Panc1 (cell line): ENCODE results near the gene SDK1. TPM values are rescaled to one million over a fixed set of nuclear protein-coding genes. Genes with fewer than 3 reads are reported as not detected.
A peak's percentile ranks its signal among the peaks of the same experiment; 100 is the strongest.

Experiments
- ATAC-seq: fragments of 200-7000 bp; cut with Tn5 transposase; 2 replicates; pipeline ENCODE4 v1.9.1; 2020; ENCODE audit warnings: mild to moderate bottlenecking, moderate library complexity
- BruUV-seq: library from RNA; stranded (reverse); fragments of 400-500 nt; replicated peaks from 2 replicates; lab custom pipeline; 2021; lab: Mats Ljungman, UMichigan
- CTCF ChIA-PET: fragments of 300-600 bp; sonication (Branson Sonifier 250); formaldehyde crosslinking; loops from one replicate; lab custom pipeline; 2022; ENCODE audit warnings: antibody characterized with exemption; lab: Charles Lee
- POLR2A ChIA-PET: fragments of 300-600 bp; sonication (Branson Sonifier 250); formaldehyde crosslinking; loops from one replicate; lab custom pipeline; 2022; ENCODE audit warnings: antibody characterized with exemption; lab: Charles Lee
- DNase-seq: peaks from one replicate; pipeline ENCODE4 v3.0.0-alpha.2; 2010; ENCODE audit warnings: low read depth, low spot score
- H3K27ac ChIP-seq: 2 replicates; pipeline ENCODE4 v1.5.1; 2011; ENCODE audit warnings: mild to moderate bottlenecking, low read length, inconsistent platforms
- H3K27me3 ChIP-seq: fragments of 200-500 bp; sonication (Bioruptor generic); 2 replicates; pipeline ENCODE4 v1.6.0; 2014; ENCODE audit warnings: low read length, inconsistent platforms; ENCODE audit not compliant: control insufficient read depth, insufficient read depth
- H3K36me3 ChIP-seq: fragments of 200-500 bp; sonication (Bioruptor generic); 2 replicates; pipeline ENCODE4 v1.5.1; 2014; ENCODE audit warnings: inconsistent platforms, mild to moderate bottlenecking, low read length, moderate library complexity; ENCODE audit not compliant: control insufficient read depth, insufficient read depth
- H3K4me1 ChIP-seq: 2 replicates; pipeline ENCODE4 v1.5.1; 2011; ENCODE audit warnings: inconsistent platforms, mild to moderate bottlenecking, low read length, moderate library complexity; ENCODE audit not compliant: control insufficient read depth, insufficient read depth
- H3K4me3 ChIP-seq, 2 experiments: 2 replicates each; pipeline ENCODE4 v1.5.1; 2011 to 2012; ENCODE audit warnings: low read depth in 2 of 2, low read length in 2 of 2, mild to moderate bottlenecking in 2 of 2, inconsistent platforms in 1 of 2, moderate library complexity in 1 of 2
- H3K9me3 ChIP-seq: fragments of 200-500 bp; sonication (Bioruptor generic); 2 replicates; pipeline ENCODE4 v1.5.1; 2014; ENCODE audit warnings: low read depth, mild to moderate bottlenecking, inconsistent platforms, low read length, moderate library complexity; ENCODE audit not compliant: control insufficient read depth, insufficient read depth
- POLR2AphosphoS5 ChIP-seq: IDR thresholded peaks from 2 replicates; pipeline ENCODE4 v1.6.1; 2012; ENCODE audit warnings: mild to moderate bottlenecking, low read depth, low read length, moderate library complexity
- SIN3A ChIP-seq: IDR thresholded peaks from 2 replicates; pipeline ENCODE4 v1.6.1; 2012; ENCODE audit warnings: low read depth, mild to moderate bottlenecking, low read length, moderate library complexity, borderline replicate concordance; ENCODE audit not compliant: insufficient read depth
- TCF7L2 ChIP-seq: IDR thresholded peaks from 2 replicates; pipeline ENCODE4 v1.6.1; 2011; ENCODE audit warnings: mild to moderate bottlenecking, low read depth, low read length, inconsistent platforms
- in situ Hi-C: cut with HindIII; loops from 2 replicates; pipeline ENCODE4 v1.10.0; 2016; ENCODE audit warnings: low sequenced_read_pairs, low pct_unique_long_range_greater_than_20kb
- intact Hi-C: fragments of 100-400 bp; cut with micrococcal nuclease; formaldehyde crosslinking; loops from one replicate; pipeline ENCODE4 v1.10.0; 2022; ENCODE audit not compliant: unreplicated experiment
- total RNA-seq: library from RNA; stranded (reverse); gene quantifications from one replicate; pipeline ENCODE4 v1.2.1, GENCODE V29; 2021; ENCODE audit not compliant: unreplicated experiment
- TF ChIP-seq, protein P1 (sequence below): fragments of 450-650 bp; IDR thresholded peaks from 2 replicates; pipeline ENCODE4 v1.5.1; 2017; ENCODE audit warnings: mild to moderate bottlenecking
- TF ChIP-seq, protein P2 (sequence below), 2 experiments: IDR thresholded peaks; 2 replicates each; pipeline ENCODE4 v1.6.1; 2011 to 2012; ENCODE audit warnings: low read depth in 2 of 2, control low read depth in 1 of 2, low read length in 1 of 2, mild to moderate bottlenecking in 1 of 2, moderate library complexity in 1 of 2; ENCODE audit not compliant: insufficient read depth in 1 of 2

The SDK1 gene
- total RNA-seq, 1 experiment from 2014 or later = 47.4 TPM

DNA sequence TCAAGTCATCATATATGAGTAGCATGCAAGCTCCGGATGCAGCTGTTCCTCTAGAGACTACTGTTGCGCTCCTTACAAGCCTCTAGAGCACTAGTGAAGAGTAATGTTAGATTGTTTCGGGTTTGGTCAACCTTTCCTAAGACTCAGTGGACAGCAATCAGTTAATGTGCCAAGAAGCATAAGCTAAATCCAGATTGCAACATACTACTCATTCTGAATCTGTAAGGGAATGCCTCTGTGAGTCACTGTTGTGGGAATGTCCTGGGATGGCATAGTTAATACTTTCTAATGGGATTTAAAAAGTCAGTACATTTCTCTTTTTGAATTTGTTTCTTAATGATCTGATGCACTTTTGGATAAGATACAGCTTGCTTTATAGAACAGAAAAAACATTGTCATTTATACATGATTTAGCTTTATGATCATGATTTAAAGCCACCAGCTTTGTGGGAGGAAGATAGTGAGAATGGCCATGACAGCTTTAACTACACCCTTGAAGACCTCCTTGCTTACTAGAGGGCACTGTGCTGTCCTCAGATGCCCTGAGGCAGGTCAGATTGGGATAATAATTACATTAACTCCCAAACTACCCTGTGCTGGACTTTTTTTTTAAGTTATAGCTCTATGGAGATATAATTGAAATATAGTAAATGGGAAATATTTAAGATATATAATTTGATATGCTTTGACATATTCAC lies 138.4 kb downstream of the SDK1 start:
- Histone ChIP-seq H3K27ac (peak overlapping the region; percentile 78), H3K36me3 (no peaks in the 10 kb centered on the region), H3K27me3 (no peaks in the 10 kb centered on the region), H3K4me3 (no peak overlapping the region), H3K4me1 (peaks cover 40% of the 10 kb centered on the region), H3K9me3 (no peaks in the 10 kb centered on the region)
- BruUV-seq = no TSS peak
- in situ Hi-C loops (no loop called here), intact Hi-C loops (loop anchor here (10.0 kb wide), 1 partner anchor 135 kb away; the partner anchor contains the start of gene SDK1)
- POLR2A ChIA-PET = no interaction called here
- ATAC-seq (peak; percentile 82), DNase-seq (peak; percentile 69)
- no peak for TF ChIP-seq SIN3A
- TF ChIP-seq, protein P1, sequence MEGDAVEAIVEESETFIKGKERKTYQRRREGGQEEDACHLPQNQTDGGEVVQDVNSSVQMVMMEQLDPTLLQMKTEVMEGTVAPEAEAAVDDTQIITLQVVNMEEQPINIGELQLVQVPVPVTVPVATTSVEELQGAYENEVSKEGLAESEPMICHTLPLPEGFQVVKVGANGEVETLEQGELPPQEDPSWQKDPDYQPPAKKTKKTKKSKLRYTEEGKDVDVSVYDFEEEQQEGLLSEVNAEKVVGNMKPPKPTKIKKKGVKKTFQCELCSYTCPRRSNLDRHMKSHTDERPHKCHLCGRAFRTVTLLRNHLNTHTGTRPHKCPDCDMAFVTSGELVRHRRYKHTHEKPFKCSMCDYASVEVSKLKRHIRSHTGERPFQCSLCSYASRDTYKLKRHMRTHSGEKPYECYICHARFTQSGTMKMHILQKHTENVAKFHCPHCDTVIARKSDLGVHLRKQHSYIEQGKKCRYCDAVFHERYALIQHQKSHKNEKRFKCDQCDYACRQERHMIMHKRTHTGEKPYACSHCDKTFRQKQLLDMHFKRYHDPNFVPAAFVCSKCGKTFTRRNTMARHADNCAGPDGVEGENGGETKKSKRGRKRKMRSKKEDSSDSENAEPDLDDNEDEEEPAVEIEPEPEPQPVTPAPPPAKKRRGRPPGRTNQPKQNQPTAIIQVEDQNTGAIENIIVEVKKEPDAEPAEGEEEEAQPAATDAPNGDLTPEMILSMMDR = peak; percentile 20; the same call in 1 of the 2 replicates
- CTCF ChIA-PET = no interaction called here

DNA sequence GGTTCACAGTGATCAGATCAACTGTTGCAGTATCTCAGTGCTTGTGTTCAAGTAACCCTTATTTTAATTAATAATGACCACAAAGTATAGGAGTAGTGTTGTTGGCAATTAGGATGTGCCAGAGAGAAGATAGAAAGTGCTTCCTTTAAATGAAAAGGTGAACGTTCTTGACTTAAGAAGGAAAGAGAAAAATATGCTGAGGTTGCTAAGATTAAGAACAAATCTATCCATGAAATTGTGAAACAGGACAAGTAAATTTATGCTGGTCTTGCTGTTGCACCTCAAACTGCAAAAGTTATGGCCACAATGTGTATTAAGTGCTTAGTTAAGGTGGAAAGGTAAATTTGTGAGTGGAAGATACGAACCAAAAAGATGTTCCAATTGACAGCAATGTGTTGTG lies 139.5 kb downstream of the SDK1 start:
- H3K27me3 ChIP-seq = no peaks in the 10 kb centered on the region
- no peak for DNase-seq
- no peak for ATAC-seq
- H3K36me3 ChIP-seq = 0 out of 2 replicates have a peak, but pooled peaks cover 3% of the 10 kb centered on the region
- no TSS peak for BruUV-seq
- TF ChIP-seq, protein P2, sequence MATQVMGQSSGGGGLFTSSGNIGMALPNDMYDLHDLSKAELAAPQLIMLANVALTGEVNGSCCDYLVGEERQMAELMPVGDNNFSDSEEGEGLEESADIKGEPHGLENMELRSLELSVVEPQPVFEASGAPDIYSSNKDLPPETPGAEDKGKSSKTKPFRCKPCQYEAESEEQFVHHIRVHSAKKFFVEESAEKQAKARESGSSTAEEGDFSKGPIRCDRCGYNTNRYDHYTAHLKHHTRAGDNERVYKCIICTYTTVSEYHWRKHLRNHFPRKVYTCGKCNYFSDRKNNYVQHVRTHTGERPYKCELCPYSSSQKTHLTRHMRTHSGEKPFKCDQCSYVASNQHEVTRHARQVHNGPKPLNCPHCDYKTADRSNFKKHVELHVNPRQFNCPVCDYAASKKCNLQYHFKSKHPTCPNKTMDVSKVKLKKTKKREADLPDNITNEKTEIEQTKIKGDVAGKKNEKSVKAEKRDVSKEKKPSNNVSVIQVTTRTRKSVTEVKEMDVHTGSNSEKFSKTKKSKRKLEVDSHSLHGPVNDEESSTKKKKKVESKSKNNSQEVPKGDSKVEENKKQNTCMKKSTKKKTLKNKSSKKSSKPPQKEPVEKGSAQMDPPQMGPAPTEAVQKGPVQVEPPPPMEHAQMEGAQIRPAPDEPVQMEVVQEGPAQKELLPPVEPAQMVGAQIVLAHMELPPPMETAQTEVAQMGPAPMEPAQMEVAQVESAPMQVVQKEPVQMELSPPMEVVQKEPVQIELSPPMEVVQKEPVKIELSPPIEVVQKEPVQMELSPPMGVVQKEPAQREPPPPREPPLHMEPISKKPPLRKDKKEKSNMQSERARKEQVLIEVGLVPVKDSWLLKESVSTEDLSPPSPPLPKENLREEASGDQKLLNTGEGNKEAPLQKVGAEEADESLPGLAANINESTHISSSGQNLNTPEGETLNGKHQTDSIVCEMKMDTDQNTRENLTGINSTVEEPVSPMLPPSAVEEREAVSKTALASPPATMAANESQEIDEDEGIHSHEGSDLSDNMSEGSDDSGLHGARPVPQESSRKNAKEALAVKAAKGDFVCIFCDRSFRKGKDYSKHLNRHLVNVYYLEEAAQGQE (IDR thresholded peaks at IDR 0.05; ENCODE audit: insufficient read depth in 1 of 2, low read depth in 2 of 2, low read length in 1 of 2) = no peak
- no peak for TF ChIP-seq TCF7L2
- no peak for TF ChIP-seq SIN3A
- TF ChIP-seq, protein P1 = no peak
- no peak for TF ChIP-seq POLR2AphosphoS5
- H3K27ac ChIP-seq = peak overlapping the region; percentile 19; the same call in 1 of the 2 replicates
- intact Hi-C loops (no loop called here), in situ Hi-C loops (no loop called here)
- peaks cover 37% of the 10 kb centered on the region for H3K4me1 ChIP-seq
- H3K4me3 ChIP-seq = no peak overlapping the region
- POLR2A ChIA-PET = no interaction called here
- peaks cover 5% of the 10 kb centered on the region; the same call in 1 of the 2 replicates for H3K9me3 ChIP-seq
- CTCF ChIA-PET = no interaction called here
